ENCODE measurements around the gene VSTM2B. TPM values are rescaled to one million over a fixed set of nuclear protein-coding genes. Genes with fewer than 3 reads are reported as not detected.

VSTM2B gene
- polyA plus RNA-seq, 1 donor (not counting 4 experiments of a cell fraction or from before 2014, with no cell fraction given): not detected

- Histone ChIP-seq H3K9me3 (ENCODE audit: control insufficient read depth, low read depth, low read length) (no peaks in the 10 kb centered on the region), H3K27me3 (ENCODE audit: control insufficient read depth, extremely low read depth, insufficient read depth, low read length) (no peaks in the 10 kb centered on the region), H3K4me2 (ENCODE audit: control insufficient read depth, extremely low read depth, insufficient read depth, low read depth, low read length) (no peak overlapping the region), H2AFZ (ENCODE audit: control insufficient read depth, low read length) (no peak overlapping the region), H3K4me3 (ENCODE audit: control insufficient read depth in 2 of 3, extremely low read depth in 1 of 3, insufficient read depth in 2 of 3, low read depth in 1 of 3, low read length in 3 of 3) (no peak overlapping the region), H3K27ac (ENCODE audit: control insufficient read depth, insufficient read depth, low read length) (no peak overlapping the region), H4K20me1 (ENCODE audit: control insufficient read depth, extremely low read depth, insufficient read depth, low read length) (no peaks in the 10 kb centered on the region), H3K36me3 (ENCODE audit: control insufficient read depth in 2 of 2, extremely low read depth in 1 of 2, insufficient read depth in 2 of 2, low read length in 2 of 2) (no peaks in the 10 kb centered on the region), H3K9ac (ENCODE audit: control insufficient read depth, extremely low read depth, insufficient read depth, low read length) (no peak overlapping the region), H3K9me1 (ENCODE audit: control insufficient read depth, extremely low read depth, insufficient read depth, low read length) (no peaks in the 10 kb centered on the region), H3K79me2 (ENCODE audit: control insufficient read depth, insufficient read depth, low read length) (no peaks in the 10 kb centered on the region), H3K4me1 (ENCODE audit: control insufficient read depth, extremely low read depth, insufficient read depth, low read length) (no peaks in the 10 kb centered on the region)
- TF ChIP-seq CTCF (optimal IDR thresholded peaks at IDR 0.05 in 1 of 3, IDR thresholded peaks at IDR 0.05 in 1 of 3, conservative IDR thresholded peaks at IDR 0.05 in 1 of 3; ENCODE audit: extremely low read depth in 1 of 3, insufficient read depth in 2 of 3, low read length in 3 of 3): no peak
- no peak for TF ChIP-seq EZH2 (IDR thresholded peaks at IDR 0.05; ENCODE audit: low read length)
- dilution Hi-C loops (cut with MboI; ENCODE audit: extremely low pct_ligation_motif_present, low sequenced_read_pairs): no loop called here
- FAIRE-seq (no peak), DNase-seq (ENCODE audit: low read depth, low spot score) (no peak)
Measured at GRCh38 chr19:29561601-29562000, 35.8 kb downstream of the VSTM2B start.

GRCh38 chr19:29562299-29563297 is 36.8 kb downstream of the VSTM2B start:
- Histone ChIP-seq H3K79me2 (ENCODE audit: control insufficient read depth, insufficient read depth, low read length) (no peaks in the 10 kb centered on the region), H3K36me3 (ENCODE audit: control insufficient read depth in 2 of 2, extremely low read depth in 1 of 2, insufficient read depth in 2 of 2, low read length in 2 of 2) (no peaks in the 10 kb centered on the region), H2AFZ (ENCODE audit: control insufficient read depth, low read length) (no peak overlapping the region), H3K9me3 (ENCODE audit: control insufficient read depth, low read depth, low read length) (no peaks in the 10 kb centered on the region), H3K27me3 (ENCODE audit: control insufficient read depth, extremely low read depth, insufficient read depth, low read length) (no peaks in the 10 kb centered on the region), H3K4me2 (ENCODE audit: control insufficient read depth, extremely low read depth, insufficient read depth, low read depth, low read length) (no peak overlapping the region), H3K4me3 (ENCODE audit: control insufficient read depth in 2 of 3, extremely low read depth in 1 of 3, insufficient read depth in 2 of 3, low read depth in 1 of 3, low read length in 3 of 3) (no peak overlapping the region), H4K20me1 (ENCODE audit: control insufficient read depth, extremely low read depth, insufficient read depth, low read length) (no peaks in the 10 kb centered on the region), H3K9ac (ENCODE audit: control insufficient read depth, extremely low read depth, insufficient read depth, low read length) (no peak overlapping the region), H3K4me1 (ENCODE audit: control insufficient read depth, extremely low read depth, insufficient read depth, low read length) (no peaks in the 10 kb centered on the region), H3K9me1 (ENCODE audit: control insufficient read depth, extremely low read depth, insufficient read depth, low read length) (no peaks in the 10 kb centered on the region), H3K27ac (ENCODE audit: control insufficient read depth, insufficient read depth, low read length) (no peak overlapping the region)
- dilution Hi-C loops (cut with MboI; ENCODE audit: extremely low pct_ligation_motif_present, low sequenced_read_pairs): no loop called here
- TF ChIP-seq CTCF (optimal IDR thresholded peaks at IDR 0.05 in 1 of 3, IDR thresholded peaks at IDR 0.05 in 1 of 3, conservative IDR thresholded peaks at IDR 0.05 in 1 of 3; ENCODE audit: extremely low read depth in 1 of 3, insufficient read depth in 2 of 3, low read length in 3 of 3): no peak
- no peak for TF ChIP-seq EZH2 (IDR thresholded peaks at IDR 0.05; ENCODE audit: low read length)
- DNase-seq (ENCODE audit: low read depth, low spot score) (no peak), FAIRE-seq (no peak)
